Hepatocyte (in vitro differentiated cells): ENCODE data around the gene RPH3AL.

Experiments used
- CTCF ChIP-seq: fragments of 200-600 bp; sonication (generic); IDR thresholded peaks from 2 replicates; pipeline ENCODE4 v1.5.1; 2016; ENCODE audit warnings: antibody characterized with exemption, mild to moderate bottlenecking; ENCODE audit not compliant: poor library complexity
- EZH2 ChIP-seq: fragments of 200-600 bp; sonication (generic); IDR thresholded peaks from 2 replicates; pipeline ENCODE4 v1.6.1; 2016; ENCODE audit warnings: antibody characterized with exemption, mild to moderate bottlenecking, borderline replicate concordance
- EZH2phosphoT487 ChIP-seq: fragments of 200-600 bp; sonication (generic); IDR thresholded peaks from one replicate; pipeline ENCODE4 v1.6.1; 2018; ENCODE audit warnings: antibody characterized with exemption, mild to moderate bottlenecking, low read depth, moderate library complexity; ENCODE audit not compliant: unreplicated experiment, severe bottlenecking

GRCh38 chr17:357644-358043 lies 5.0 kb upstream of the RPH3AL start:
- TF ChIP-seq CTCF (no peak), EZH2 (no peak), EZH2phosphoT487 (no peak)
